ENCODE data around the gene ADGRA1. TPM values are rescaled to one million over a fixed set of nuclear protein-coding genes. Genes with fewer than 3 reads are reported as not detected.
"Not testable (repeated sequence)": the region's sequence is repeated elsewhere in the genome, so short reads cannot be mapped to it uniquely, and the experiment has no call there.

The ADGRA1 gene
- total RNA-seq, 4 donors from 2014 or later: 0.32 TPM; not detected in 3

DNA sequence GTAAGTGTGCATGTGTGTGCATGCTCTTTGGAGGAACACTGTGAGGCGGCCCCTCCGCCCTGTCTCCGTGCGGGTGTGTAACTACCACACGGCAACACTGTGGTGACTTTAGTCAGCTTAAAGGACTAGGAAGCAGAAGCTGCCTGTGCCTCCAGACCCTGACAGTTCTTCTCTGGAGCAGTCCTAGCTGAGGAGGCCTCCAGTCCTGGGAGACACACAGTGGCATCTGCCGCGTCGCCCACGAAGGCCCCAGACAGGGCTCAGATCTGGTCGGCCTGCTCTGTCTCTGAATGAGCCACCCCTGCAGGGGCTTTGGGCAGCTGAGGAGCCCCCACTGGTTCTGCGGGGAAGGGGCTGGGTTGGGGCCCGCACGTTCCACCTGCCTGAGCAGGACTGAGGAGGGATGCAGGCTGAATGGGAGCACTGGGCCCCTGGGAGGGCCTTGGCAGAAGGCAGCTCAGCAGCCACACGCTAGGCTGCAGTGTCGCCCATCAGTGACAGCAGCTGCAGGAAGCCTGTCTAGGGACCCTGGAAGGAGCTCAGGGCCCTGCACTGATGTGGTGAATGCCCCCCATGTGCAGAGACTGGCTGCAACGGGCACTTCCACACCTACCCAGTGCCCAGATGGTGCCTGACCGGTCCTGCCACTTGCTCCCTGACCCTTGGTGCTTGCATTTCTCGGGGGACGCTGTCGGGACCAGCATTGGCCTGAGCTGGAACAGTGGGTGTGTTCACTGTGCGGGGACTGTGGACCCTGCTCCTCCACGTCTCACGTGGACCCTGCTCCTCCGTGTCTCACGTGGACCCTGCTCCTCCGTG, 45.0 kb downstream of the ADGRA1 start:
- ATAC-seq (ENCODE audit: low FRiP score): no peak
- TF ChIP-seq, protein P1, sequence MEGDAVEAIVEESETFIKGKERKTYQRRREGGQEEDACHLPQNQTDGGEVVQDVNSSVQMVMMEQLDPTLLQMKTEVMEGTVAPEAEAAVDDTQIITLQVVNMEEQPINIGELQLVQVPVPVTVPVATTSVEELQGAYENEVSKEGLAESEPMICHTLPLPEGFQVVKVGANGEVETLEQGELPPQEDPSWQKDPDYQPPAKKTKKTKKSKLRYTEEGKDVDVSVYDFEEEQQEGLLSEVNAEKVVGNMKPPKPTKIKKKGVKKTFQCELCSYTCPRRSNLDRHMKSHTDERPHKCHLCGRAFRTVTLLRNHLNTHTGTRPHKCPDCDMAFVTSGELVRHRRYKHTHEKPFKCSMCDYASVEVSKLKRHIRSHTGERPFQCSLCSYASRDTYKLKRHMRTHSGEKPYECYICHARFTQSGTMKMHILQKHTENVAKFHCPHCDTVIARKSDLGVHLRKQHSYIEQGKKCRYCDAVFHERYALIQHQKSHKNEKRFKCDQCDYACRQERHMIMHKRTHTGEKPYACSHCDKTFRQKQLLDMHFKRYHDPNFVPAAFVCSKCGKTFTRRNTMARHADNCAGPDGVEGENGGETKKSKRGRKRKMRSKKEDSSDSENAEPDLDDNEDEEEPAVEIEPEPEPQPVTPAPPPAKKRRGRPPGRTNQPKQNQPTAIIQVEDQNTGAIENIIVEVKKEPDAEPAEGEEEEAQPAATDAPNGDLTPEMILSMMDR (IDR thresholded peaks at IDR 0.05): no peak
- DNase-seq (ENCODE audit: low spot score): no peak

DNA sequence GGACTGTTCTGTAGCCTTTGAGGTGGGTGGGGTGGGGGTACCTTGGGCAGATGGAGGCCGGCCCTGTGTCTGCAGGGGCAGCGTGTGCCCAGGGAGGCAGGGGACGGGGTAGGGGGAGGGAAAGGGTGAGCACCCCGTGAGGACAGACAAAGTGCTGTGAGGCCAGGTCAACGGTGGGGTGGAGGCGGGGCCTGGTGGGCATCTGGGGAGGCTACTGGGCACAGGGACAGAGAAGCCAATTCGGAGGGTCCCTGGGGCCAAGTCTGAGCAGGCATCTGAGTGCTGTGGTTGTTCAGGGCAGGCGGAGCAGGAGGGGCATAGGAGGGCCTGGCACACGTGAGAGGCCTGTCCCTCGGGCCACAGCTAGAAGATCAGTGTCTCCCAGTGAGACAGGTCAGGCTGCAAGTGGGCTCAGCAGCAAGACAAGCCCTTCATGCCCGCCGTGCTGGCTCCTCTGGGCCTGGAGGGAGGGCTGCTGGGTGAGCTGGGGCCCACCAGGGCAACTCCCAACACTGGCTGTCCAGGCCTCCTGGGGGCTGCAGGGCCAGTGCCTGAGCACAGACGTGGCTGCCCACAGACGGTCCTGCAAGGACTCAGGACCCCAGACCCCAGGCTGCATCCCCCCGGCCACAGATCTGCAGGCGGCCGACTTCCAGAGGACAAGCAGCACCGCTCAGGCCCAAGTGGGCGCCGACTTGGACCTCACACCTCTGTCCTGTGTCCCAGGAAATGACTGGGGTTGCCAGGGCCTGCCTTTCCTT, 45.9 kb downstream of the ADGRA1 start:
- TF ChIP-seq, protein P1 (IDR thresholded peaks at IDR 0.05): no peak
- no peak for DNase-seq (ENCODE audit: low spot score)
- ATAC-seq (ENCODE audit: low FRiP score): no peak

DNA sequence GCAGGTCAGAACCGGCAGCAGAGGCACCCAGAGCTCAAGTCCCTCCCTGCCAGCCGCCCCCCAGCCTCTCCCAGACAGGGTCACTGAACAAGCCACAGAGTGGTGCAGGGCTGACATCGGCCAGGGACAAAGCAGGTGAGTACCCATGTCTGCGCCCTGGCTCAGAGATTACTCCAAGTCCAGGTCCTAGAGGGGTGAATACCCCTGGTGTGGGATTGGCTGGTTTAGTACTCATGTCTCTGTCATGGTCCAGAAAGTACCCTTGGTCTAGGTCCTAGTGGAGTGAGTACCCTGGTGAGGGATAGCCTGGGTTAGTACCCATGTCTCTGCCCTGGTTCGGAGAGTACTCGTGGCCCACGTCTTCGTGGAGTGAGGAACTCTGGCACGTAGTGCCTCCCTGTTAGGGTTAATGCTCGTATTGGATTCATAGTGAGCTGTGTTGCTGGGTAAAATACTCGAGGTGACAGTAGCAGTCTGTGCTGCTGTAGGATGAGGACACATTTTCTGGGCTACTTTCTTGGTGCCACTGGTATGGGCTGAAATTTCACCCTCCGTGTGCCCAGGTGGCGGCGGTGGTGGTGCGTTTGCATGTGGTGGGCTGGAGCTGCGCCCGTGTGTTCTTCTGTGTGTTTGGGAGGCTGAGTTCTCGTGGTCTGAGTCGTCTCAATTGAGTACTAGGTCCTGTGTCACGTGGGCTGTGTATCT, 46.8 kb downstream of the ADGRA1 start:
- no peak for DNase-seq (ENCODE audit: low spot score)
- TF ChIP-seq, protein P1 (IDR thresholded peaks at IDR 0.05): no peak
- no peak for ATAC-seq (ENCODE audit: low FRiP score)

DNA sequence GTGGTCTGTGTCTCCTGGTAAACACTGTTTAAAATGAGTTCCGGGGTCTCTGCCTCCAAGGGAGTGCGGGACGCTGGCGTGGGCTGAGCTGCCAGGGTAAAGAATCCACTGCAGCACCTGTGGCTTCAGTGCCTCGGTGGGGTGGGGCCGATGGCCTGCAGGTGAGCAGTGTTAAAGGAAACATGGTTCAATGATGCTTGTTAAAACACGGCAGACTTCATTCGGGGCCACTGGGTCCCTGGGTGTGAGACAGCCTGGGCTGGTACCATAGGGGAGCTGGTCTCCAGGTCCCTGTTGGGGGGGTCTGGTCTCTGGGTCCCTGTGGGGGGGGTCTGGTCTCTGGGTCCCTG, 47.4 kb downstream of the ADGRA1 start:
- TF ChIP-seq, protein P1 (IDR thresholded peaks at IDR 0.05): no peak
- ATAC-seq (ENCODE audit: low FRiP score): no peak
- no peak for DNase-seq (ENCODE audit: low spot score)

DNA sequence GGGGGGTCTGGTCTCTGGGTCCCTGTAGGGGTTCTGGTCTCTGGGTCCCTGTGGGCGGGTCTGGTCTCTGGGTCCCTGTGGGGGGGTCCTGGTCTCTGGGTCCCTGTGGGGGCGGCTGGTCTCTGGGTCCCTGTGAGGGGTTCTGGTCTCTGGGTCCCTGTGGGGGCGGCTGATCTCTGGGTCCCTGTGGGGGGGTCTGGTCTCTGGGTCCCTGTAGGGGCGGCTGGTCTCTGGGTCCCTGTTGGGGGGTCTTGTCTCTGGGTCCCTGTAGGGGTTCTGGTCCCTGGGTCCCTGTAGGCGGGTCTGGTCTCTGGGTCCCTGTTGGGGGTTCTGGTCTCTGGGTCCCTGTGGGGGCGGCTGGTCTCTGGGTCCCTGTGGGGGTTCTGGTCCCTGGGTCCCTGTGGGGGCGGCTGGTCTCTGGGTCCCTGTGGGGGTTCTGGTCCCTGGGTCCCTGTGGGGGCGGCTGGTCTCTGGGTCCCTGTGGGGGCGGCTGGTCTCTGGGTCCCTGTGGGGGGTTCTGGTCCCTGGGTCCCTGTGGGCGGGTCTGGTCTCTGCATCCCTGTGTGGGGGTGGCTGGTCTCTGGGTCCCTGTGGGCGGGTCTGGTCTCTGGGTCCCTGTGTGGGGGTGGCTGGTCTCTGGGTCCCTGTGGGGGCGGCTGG, 49.9 kb downstream of the ADGRA1 start:
- not testable (repeated sequence) for ATAC-seq (ENCODE audit: low FRiP score); DNase-seq (ENCODE audit: low spot score)

DNA sequence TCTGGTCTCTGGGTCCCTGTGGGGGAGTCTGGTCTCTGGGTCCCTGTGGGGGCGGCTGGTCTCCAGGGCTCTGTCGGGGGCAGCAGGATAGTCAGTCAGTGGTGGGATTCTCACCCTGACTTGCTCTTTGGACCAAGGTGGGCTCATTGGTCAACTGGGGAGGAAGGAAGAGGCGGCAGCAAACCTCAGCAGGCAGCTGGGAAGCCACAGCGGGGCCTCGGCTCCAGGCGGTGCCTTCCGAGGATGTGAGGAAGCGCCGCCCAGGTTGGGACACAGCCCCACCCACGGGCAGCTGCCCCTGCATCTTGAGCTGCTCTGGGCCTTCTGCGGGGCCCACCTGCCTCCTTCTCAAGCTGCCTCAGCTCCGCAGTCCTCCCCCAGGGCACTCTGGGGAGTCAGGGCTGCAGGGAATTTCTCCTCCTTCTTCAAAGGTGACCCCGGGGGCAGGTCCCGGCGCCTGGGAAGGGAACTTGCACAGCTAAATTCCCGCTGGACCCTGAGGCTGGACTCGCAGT, 51.9 kb downstream of the ADGRA1 start:
- DNase-seq (ENCODE audit: low spot score) (no peak), ATAC-seq (ENCODE audit: low FRiP score) (no peak)
- TF ChIP-seq, protein P1 (IDR thresholded peaks at IDR 0.05): no peak
